PC-3 (cell line): ENCODE results near the gene TLE7.

Source experiments
- EZH2 ChIP-seq: fragments of 300-600 bp; sonication (generic); IDR thresholded peaks from one replicate; pipeline ENCODE4 v1.6.1; 2017; ENCODE audit warnings: antibody characterized with exemption, mild to moderate bottlenecking, low read length; ENCODE audit not compliant: unreplicated experiment
- EZH2phosphoT487 ChIP-seq: fragments of 300-600 bp; sonication (generic); IDR thresholded peaks from 2 replicates; pipeline ENCODE4 v1.6.1; 2018; ENCODE audit warnings: mild to moderate bottlenecking, antibody characterized with exemption, low read length, borderline replicate concordance
- TF ChIP-seq, protein P1 (sequence below): fragments of 300-600 bp; sonication (generic); conservative IDR thresholded peaks from 2 replicates; pipeline ENCODE4 v1.5.1; 2017; ENCODE audit warnings: antibody characterized with exemption, low read depth, mild to moderate bottlenecking, low read length

DNA sequence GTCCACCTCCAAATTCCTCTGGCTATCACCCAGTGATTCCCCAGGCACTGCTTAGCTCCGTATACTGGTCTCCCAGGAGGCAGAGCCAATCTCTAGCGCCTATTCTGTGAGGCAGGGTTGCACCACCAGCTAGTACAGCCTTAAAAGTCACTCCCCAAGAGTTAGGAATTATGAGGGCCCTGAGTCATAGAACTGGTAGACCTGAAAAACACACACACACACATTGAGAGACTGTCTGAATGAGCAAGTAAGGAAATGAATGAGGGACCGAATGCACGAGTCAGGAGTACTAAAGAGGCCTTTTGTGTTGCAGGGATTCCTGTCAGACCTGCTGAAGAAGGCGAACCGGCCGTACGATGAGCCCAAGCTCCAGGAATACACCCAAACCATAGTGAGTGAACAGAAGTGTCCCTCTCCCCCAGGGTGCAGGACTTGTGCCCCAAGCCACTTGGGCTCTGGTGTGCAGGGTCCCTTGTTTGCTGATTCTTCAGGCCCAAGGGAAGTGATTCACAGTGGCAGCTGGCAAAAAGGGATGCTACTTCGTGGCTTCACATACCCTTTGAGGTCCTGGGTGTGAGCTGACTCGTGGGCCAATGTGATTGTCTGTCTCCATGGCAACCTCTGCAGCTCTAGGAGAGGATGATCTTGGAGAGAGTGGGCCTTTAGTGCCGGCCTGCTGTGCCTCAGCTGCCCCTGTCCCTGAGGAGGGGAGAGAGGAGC lies 58.6 kb downstream of the TLE7 start:
- TF ChIP-seq, protein P1, sequence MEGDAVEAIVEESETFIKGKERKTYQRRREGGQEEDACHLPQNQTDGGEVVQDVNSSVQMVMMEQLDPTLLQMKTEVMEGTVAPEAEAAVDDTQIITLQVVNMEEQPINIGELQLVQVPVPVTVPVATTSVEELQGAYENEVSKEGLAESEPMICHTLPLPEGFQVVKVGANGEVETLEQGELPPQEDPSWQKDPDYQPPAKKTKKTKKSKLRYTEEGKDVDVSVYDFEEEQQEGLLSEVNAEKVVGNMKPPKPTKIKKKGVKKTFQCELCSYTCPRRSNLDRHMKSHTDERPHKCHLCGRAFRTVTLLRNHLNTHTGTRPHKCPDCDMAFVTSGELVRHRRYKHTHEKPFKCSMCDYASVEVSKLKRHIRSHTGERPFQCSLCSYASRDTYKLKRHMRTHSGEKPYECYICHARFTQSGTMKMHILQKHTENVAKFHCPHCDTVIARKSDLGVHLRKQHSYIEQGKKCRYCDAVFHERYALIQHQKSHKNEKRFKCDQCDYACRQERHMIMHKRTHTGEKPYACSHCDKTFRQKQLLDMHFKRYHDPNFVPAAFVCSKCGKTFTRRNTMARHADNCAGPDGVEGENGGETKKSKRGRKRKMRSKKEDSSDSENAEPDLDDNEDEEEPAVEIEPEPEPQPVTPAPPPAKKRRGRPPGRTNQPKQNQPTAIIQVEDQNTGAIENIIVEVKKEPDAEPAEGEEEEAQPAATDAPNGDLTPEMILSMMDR = no peak
- TF ChIP-seq EZH2 (no peak), EZH2phosphoT487 (no peak)
